ENCODE results near the gene RUNDC1.
"Not testable (repeated sequence)": the region's sequence is repeated elsewhere in the genome, so short reads cannot be mapped to it uniquely, and the experiment has no call there.

The RUNDC1 gene

GRCh38 chr17:42980274-42980765 lies at the start of gene RUNDC1:
Gene RUNDC1 (plus strand): TSS chr17:42980565. CDS start chr17:42980577, 12 bp downstream.
- DNase-seq: peak; percentile 14 to 86 (median 64)

- DNase-seq: peak in 4 of 14 donors; percentile 1 to 22 (median 16)
Observed at GRCh38 chr17:42937712-42938596, 42.4 kb upstream of the RUNDC1 start.

- no peak for DNase-seq
Observed at GRCh38 chr17:42944211-42944610, 36.2 kb upstream of the RUNDC1 start.

- no peak for DNase-seq
Observed at GRCh38 chr17:42946812-42947211, 33.6 kb upstream of the RUNDC1 start.

- DNase-seq: no peak
Observed at GRCh38 chr17:42950044-42950783, 30.2 kb upstream of the RUNDC1 start.

- no peak for DNase-seq
Observed at GRCh38 chr17:42953669-42954068, 26.7 kb upstream of the RUNDC1 start.

- DNase-seq: peak; percentile 17 to 90 (median 82)
Observed at GRCh38 chr17:42964161-42964932, 16.0 kb upstream of the RUNDC1 start, which contains the start of gene AARSD1. Gene AARSD1 (minus strand): TSS chr17:42964454. CDS start chr17:42964440, 14 bp downstream.

- DNase-seq: no peak
Observed at GRCh38 chr17:42967925-42968324, 12.4 kb upstream of the RUNDC1 start.

- peak in 1 of 14 donors; percentile 9 for DNase-seq
Observed at GRCh38 chr17:42969001-42969581, 11.3 kb upstream of the RUNDC1 start.

- DNase-seq: no peak
Observed at GRCh38 chr17:42971589-42971988, 8.8 kb upstream of the RUNDC1 start.

- DNase-seq: not testable (repeated sequence)
Observed at GRCh38 chr17:42973323-42973722, 7.0 kb upstream of the RUNDC1 start.

GRCh38 chr17:42975265-42975664 lies 5.1 kb upstream of the RUNDC1 start:
- DNase-seq: no peak

GRCh38 chr17:42975701-42976100 lies 4.7 kb upstream of the RUNDC1 start:
- DNase-seq: not testable (repeated sequence)

- peak in 3 of 14 donors; percentile 16 to 43 (median 21) for DNase-seq
Observed at GRCh38 chr17:42979511-42980273, 673 bp upstream of the RUNDC1 start, which contains the start of gene PTGES3L. Gene PTGES3L (minus strand): TSS chr17:42980080. CDS start chr17:42980053, 27 bp downstream.

- DNase-seq: peak in 5 of 14 donors; percentile 3 to 54 (median 30)
Observed at GRCh38 chr17:42980766-42981397, 517 bp downstream of the RUNDC1 start.

GRCh38 chr17:42982266-42982665 lies 1.9 kb downstream of the RUNDC1 start:
- no peak for DNase-seq

- DNase-seq: no peak
Observed at GRCh38 chr17:42985225-42985624, 4.9 kb downstream of the RUNDC1 start.

GRCh38 chr17:42989141-42989540 lies 8.8 kb downstream of the RUNDC1 start:
- DNase-seq: no peak

GRCh38 chr17:42989726-42990652 lies 9.6 kb downstream of the RUNDC1 start:
- DNase-seq: no peak
